RWPE2 (cell line): ENCODE results near the gene ADAMTS10.
"Not testable (repeated sequence)": the region's sequence is repeated elsewhere in the genome, so short reads cannot be mapped to it uniquely, and the experiment has no call there.

Experiments
- ATAC-seq: fragments of 200-7000 bp; cut with Tn5 transposase; 3 replicates; pipeline ENCODE4 v1.9.1; 2021; ENCODE audit warnings: low read depth
- DNase-seq: peaks from one replicate; pipeline ENCODE4 v3.0.0-alpha.2; 2020; ENCODE audit warnings: low spot score
- H3K27ac ChIP-seq: fragments of 450-650 bp; 2 replicates; pipeline ENCODE4 v1.5.1; 2017; ENCODE audit warnings: mild to moderate bottlenecking; ENCODE audit not compliant: poor library complexity, severe bottlenecking
- H3K27me3 ChIP-seq: fragments of 250-450 bp; sonication (Bioruptor Pico); 2 replicates; pipeline ENCODE4 v1.5.1; 2021; ENCODE audit warnings: mild to moderate bottlenecking, moderate library complexity; ENCODE audit not compliant: insufficient read depth, poor library complexity, severe bottlenecking
- H3K36me3 ChIP-seq: fragments of 250-450 bp; sonication (Bioruptor Pico); 2 replicates; pipeline ENCODE4 v1.5.1; 2020; ENCODE audit warnings: low read depth, mild to moderate bottlenecking, moderate library complexity
- H3K4me1 ChIP-seq: fragments of 250-450 bp; sonication (Bioruptor Pico); 2 replicates; pipeline ENCODE4 v1.5.1; 2021; ENCODE audit warnings: mild to moderate bottlenecking, moderate library complexity; ENCODE audit not compliant: insufficient read depth, poor library complexity, severe bottlenecking
- H3K4me3 ChIP-seq: fragments of 250-450 bp; sonication (Bioruptor Pico); 2 replicates; pipeline ENCODE4 v1.5.1; 2021; ENCODE audit warnings: mild to moderate bottlenecking, moderate library complexity; ENCODE audit not compliant: severe bottlenecking
- H3K9me3 ChIP-seq: fragments of 250-450 bp; sonication (Bioruptor Pico); 2 replicates; pipeline ENCODE4 v1.5.1; 2021; ENCODE audit warnings: mild to moderate bottlenecking, moderate library complexity; ENCODE audit not compliant: severe bottlenecking
- TF ChIP-seq, protein P1 (sequence below): fragments of 450-650 bp; IDR thresholded peaks from one replicate; pipeline ENCODE4 v1.5.1; 2017; ENCODE audit warnings: mild to moderate bottlenecking, moderate library complexity; ENCODE audit not compliant: poor library complexity, severe bottlenecking

The ADAMTS10 gene

DNA sequence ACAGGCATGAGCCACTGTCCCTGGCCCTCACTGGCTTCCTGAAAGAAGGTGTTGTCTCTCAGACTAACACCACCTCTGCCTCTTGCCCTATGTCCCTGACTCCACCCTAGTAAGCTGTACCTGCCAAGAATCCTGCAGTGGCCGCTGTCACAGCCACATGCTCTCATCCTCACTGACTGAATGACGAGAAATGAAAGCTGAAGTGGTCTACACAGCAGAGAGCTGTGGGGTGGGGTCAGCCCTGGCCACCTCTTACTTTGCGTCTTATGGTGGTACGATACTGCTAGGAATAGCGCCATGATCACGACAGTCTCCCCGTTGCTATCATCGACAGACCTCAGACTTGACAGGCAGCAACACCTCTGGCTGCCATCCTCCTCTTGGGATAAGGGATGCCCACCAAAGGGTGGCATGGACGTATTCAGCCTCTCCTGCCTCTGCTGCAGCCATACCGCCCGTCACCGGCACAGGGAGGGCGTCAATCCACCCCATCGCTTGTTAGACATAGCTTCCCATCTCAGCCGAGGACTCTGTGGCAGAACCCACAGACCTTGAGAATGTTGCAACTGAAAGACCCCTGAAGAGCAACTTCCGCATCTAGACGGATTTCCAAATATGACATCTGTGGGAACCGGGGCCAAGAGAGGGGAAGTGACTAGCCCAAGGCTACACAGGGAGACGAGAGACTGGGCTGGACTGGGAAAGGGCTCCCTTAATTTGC lies 34.1 kb downstream of the ADAMTS10 start:
- DNase-seq (no peak), ATAC-seq (no peak)
- Histone ChIP-seq H3K4me3 (no peak overlapping the region), H3K27me3 (no peaks in the 10 kb centered on the region), H3K36me3 (no peaks in the 10 kb centered on the region), H3K27ac (no peak overlapping the region), H3K9me3 (no peaks in the 10 kb centered on the region), H3K4me1 (peaks cover 5% of the 10 kb centered on the region)
- TF ChIP-seq, protein P1, sequence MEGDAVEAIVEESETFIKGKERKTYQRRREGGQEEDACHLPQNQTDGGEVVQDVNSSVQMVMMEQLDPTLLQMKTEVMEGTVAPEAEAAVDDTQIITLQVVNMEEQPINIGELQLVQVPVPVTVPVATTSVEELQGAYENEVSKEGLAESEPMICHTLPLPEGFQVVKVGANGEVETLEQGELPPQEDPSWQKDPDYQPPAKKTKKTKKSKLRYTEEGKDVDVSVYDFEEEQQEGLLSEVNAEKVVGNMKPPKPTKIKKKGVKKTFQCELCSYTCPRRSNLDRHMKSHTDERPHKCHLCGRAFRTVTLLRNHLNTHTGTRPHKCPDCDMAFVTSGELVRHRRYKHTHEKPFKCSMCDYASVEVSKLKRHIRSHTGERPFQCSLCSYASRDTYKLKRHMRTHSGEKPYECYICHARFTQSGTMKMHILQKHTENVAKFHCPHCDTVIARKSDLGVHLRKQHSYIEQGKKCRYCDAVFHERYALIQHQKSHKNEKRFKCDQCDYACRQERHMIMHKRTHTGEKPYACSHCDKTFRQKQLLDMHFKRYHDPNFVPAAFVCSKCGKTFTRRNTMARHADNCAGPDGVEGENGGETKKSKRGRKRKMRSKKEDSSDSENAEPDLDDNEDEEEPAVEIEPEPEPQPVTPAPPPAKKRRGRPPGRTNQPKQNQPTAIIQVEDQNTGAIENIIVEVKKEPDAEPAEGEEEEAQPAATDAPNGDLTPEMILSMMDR: no peak

DNA sequence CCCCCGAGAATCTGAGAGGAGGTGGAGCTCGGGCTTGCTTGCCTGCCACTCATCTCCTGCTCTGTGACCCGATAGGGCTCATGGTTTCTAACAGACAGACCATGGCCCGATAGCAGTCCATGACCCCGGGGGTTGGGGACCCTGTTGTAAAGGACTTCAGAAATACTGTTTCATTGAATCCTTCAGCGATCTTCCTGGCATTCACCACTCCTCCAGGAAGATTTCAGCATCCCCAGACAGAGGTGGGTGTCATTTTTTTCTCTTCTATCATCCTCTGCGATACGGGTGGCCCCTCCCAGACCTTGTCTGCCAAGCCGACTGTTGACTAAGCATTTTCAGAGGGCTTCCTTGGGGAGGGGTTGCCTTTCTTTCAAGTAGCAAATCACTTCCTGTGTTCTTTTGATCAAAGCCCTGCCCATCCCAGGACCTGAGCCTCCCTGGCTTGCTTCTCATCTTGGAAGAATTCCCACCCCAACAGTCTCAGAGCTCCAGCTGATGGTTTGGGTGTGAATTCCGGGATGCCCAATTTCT lies 35.0 kb downstream of the ADAMTS10 start:
- ATAC-seq (peak; percentile 61), DNase-seq (no peak)
- Histone ChIP-seq H3K9me3 (no peaks in the 10 kb centered on the region), H3K4me1 (peaks cover 5% of the 10 kb centered on the region), H3K36me3 (no peaks in the 10 kb centered on the region), H3K27me3 (no peaks in the 10 kb centered on the region), H3K27ac (no peak overlapping the region), H3K4me3 (no peak overlapping the region)
- TF ChIP-seq, protein P1: no peak

DNA sequence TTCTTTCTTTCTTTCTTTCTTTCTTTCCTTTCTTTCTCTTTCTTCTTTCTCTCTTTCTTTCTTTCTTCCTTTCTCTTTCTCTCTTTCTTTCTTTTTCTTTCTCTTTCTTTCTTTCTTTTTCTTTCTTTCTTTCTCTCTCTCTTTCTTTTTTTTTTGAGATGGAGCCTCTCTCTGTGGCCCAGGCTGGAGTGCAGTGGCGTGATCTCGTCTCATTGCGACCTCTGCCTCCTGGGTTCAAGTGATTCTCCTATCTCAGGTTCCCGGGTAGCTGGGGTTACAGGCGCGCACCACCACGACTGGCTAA lies 35.9 kb downstream of the ADAMTS10 start:
- not testable (repeated sequence) for H3K9me3 ChIP-seq, H3K4me1 ChIP-seq, H3K4me3 ChIP-seq, H3K27me3 ChIP-seq, DNase-seq, H3K27ac ChIP-seq, ATAC-seq, H3K36me3 ChIP-seq

DNA sequence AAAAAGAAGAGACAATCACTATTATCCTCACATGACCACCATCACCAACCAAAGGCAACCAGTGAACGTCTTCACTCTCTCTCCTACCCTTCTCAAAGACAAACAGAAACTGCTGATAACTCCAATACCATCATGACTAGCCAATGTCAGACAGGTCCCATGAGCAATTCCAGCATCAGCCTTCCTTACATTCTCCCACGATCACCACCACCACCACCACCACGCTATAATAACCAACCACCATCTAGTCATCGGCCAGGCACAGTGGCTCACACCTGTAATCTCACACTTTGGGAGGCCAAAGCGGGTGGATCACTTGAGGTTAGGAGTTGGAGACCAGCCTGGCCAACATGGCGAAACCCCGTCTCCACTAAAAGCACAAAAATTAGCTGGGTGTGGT lies 37.2 kb downstream of the ADAMTS10 start:
- no peak for ATAC-seq
- Histone ChIP-seq H3K4me1 (peaks cover 5% of the 10 kb centered on the region), H3K27ac (no peak overlapping the region), H3K27me3 (no peaks in the 10 kb centered on the region), H3K36me3 (no peaks in the 10 kb centered on the region), H3K9me3 (no peaks in the 10 kb centered on the region), H3K4me3 (no peak overlapping the region)
- DNase-seq: no peak
- TF ChIP-seq, protein P1: no peak

DNA sequence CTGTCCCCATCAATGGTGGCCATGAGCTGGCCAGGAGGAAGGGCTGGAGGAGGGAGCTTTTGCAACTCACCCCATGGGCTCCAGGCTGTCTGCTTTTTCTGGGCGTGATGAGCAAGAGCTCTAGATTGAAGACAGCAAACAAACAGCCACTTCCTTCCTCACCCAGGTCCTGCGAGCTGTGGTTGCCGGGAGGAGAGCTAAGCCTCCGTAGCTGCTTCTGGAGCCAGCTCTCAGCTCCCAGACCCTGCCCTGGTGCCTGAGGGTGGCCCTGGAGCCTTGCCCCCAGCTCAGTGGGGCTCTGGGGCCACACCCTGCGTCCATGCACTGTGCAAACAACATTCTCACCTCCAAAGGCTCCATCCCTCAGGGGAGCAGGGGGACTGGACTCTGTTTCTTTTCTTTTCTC lies 39.5 kb downstream of the ADAMTS10 start:
- ATAC-seq: peak; percentile 44
- no peak for DNase-seq
- no peak overlapping the region for H3K4me3 ChIP-seq
- no peaks in the 10 kb centered on the region for H3K27me3 ChIP-seq
- no peaks in the 10 kb centered on the region for H3K9me3 ChIP-seq
- no peak overlapping the region for H3K27ac ChIP-seq
- H3K4me1 ChIP-seq: peaks cover 4% of the 10 kb centered on the region
- no peaks in the 10 kb centered on the region for H3K36me3 ChIP-seq
- TF ChIP-seq, protein P1: no peak
